Measurements from ENCODE around the gene AVL9.
"Not testable (repeated sequence)": the region's sequence is repeated elsewhere in the genome, so short reads cannot be mapped to it uniquely, and the experiment has no call there.

AVL9 gene

DNA sequence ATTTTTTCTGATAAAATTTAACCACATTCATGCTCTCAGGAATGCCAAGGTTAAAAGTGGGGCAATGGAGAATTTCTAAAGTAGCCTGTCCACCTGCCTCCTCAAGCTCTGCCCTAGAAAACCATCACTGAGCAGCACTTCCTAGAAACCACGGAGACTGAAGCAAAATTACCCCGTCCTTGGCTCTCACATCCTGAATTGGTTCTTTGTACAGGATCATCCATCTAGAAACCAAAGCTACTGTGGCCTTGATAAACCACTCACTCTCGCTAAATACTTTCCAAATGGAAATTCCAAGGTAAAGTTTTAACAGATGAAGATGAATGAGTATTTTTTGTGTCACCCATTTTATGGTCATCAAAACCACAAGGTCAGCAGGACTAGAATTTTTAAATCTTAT lies 96.6 kb downstream of the AVL9 start:
- no peak for DNase-seq

DNA sequence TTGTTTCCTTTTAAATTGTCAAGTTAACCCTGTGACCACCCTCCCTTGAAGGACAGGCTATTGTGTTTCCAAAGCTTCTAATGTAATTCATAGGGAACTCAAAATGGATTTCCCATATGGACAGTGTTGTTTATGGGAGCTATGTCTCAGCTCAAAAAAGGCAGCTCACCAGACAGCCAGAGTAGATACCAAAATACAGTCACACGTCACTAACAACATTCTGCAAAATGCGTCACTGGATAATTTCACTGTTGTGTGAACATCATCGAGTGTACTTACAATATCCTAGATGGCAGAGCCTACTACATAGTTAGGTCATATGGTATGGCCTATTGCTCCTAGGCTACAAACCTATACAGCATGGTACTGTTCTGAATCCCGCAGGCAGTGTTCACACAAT lies 97.4 kb downstream of the AVL9 start:
- DNase-seq = no peak

DNA sequence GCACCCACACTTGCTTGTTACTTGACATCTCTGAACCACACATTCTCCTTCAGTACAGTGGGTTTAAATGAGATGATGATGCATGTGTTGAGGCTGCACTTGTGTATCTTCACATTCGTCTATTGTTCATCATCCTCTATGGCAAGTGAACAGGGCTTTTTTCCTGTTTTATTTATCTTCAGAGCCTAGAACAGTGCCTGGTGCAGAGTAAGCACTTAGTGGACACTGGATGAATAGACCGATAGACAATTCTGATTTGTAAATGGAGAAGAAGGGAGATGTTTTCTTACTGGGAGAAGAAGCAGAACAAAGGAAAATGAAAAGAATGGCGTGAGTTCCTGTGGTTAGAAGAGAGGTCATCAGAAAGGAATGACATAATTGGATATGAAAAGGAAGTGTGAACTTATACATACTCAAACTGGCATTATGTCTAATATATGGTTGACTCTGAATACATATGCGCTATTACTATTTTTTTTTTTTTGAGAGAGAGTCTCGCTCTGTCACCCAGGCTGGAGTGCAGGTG lies 99.7 kb downstream of the AVL9 start:
- DNase-seq = no peak

DNA sequence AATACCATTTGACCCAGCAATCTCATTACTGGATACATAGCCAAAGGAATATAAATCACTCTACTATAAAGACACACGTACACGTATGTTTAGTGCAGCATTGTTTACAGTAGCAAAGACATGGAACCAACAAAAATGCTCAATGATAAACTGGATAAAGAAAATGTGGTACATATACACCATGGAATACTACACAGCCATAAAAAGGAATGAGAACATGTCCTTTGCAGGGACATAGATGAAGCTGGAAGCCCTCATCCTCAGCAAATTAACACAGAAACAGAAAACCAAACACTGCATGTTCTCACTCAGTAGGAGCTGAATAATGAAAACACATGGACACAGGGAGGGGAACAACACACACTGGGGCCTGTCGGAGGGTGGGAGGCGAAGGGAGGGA lies 105.9 kb downstream of the AVL9 start:
- not testable (repeated sequence) for DNase-seq

DNA sequence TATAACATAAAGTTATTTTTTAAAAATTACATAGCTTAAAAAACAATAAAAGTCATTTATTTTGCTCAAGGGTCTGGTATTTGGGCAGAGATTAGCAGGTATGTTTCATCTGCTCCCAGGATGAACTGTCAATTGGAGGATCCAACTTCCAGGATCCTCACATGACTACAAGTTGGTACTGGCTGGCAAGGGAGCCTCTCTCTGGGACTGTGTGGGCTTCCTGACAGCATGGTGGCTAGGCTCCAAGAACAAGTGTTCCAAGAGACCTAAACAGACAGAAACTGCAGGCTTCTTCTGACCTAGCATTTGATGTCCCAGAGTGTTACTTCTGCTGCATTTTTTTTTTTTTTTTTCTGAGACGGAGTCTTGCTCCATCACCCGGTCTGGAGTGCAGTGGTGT lies 107.2 kb downstream of the AVL9 start:
- no peak for DNase-seq

DNA sequence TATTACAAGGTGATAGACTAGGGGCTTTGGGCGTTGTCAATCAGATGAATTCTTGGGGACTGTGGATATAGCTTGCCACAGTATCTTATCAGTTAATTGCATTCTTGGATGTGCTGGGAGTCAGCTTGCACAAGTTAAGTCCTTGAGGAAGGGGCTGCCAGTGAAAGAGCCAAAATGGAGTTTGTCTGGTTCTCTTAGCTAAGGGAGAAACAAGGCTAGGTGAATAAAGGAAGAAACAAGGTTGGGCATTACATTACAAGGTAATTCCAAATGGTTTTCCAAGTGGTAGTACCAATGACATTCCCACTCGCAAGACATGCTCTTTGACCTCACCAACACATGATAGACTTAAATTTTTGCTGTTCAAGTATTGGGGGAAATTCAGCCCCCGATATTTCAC lies 108.2 kb downstream of the AVL9 start:
- not testable (repeated sequence) for DNase-seq

DNA sequence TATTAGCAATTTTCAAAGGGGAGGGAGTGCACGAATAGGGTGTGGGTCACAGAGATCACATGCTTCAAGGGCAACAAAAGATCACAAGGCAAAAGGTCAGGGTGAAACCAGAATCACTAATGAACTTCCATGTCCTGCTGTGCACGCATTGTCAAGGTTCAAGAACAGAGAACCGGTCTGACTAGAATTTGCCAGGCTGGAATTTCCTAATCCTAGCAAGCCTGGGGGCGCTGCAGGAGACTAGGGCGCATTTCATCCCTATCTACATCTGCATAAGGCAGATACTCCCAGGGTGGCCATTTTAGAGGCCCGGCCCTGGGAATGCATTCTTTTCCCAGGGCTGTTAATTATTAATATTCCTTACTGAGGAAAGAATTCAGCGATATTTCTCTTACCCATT lies 108.8 kb downstream of the AVL9 start:
- not testable (repeated sequence) for DNase-seq

DNA sequence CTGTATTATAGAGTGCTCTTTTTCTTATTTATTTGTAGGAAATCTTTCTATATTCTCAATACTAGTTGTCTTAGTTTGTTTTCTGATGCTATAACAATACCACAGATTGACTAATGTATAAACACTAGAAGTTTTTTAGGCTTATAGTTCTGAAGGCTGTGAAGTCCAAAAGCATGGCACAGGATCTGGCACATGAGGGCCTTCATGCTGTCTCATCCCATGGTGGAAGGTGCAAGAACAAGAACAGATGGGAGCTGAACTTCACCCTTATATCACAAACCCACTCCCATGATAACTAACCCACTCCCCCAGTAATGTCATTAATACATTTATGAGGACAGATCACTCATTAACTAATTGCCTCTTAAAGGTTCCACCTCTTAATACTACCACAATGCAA lies 109.7 kb downstream of the AVL9 start:
- DNase-seq = no peak

DNA sequence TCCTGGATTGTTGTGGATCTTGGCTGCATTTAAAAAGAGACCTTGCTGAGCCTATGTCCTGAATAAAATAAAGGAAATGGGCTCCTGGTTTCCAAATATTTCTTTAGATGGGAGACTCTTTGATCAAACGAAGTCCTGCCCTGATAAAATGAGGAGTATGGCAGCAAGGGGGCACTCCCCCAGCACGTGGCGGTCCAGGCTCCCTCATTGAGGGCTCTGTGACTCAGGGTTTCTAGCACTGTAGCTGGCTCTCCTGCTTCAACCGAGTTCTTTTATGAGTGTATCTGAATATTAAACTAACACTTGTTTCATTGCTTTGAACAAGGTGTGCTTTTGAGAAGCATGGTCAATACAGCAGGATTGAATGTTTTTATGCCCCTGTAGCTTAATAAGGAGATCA lies 114.2 kb downstream of the AVL9 start:
- no peak for DNase-seq

DNA sequence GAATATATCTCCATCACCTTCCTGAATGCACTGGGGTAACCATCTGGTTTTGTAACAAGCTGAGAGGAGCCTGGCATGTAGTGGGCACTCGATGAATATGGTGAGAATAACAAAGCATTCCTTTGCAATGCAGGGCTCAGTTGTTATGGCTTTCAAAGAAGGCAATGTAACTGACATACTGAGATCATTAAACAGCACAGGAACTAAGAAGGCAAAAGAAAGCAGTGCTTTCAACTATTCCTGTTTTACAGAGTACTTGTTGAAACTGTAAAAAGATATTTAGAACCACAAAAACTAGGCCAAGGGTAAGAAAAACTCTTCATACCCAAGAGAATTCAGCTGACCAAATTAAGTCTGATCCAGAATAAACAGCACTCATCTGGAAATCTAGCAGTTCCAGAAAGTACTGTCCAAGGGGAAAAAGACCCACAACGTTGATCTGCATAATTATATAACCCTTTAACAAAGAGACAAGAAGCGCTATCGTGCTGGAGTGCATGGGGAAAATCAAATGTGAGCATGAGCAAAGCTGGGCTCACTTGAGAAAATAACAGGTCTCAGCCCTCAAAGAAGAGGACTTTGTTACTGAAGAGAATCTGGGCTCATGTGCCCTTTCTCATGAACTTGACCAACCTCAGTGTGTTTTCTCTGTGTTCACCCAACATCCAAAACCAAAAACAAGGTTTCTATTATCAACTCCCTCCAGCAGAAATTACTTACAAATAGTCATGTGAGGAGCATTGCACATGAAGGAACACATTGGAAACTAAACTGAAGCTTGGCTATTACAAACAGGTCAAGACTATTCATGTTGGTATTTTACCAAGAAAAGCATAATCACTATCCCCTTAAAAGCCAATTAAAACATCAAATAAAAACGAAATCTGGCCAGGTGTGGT lies 116.2 kb downstream of the AVL9 start:
- DNase-seq = no peak

DNA sequence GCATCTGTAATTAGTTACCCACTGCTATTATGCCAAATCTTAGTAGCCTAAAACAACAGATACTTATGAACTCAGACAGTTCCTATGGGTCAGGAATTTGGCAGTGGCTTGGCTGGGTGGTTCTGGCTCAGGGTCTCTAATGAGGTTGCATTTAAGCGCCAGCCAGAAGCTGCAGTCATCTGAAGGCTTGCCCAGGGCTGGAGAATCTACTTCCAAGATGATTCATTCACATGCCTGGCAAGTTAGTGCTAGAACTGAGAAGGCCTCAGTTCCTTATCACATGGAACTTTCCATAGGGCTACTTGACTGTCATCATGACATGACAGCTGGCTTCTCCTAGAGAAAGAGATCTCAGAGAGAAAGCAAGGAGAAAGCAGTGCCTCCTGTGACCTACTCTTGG lies 121.3 kb downstream of the AVL9 start:
- DNase-seq = no peak

DNA sequence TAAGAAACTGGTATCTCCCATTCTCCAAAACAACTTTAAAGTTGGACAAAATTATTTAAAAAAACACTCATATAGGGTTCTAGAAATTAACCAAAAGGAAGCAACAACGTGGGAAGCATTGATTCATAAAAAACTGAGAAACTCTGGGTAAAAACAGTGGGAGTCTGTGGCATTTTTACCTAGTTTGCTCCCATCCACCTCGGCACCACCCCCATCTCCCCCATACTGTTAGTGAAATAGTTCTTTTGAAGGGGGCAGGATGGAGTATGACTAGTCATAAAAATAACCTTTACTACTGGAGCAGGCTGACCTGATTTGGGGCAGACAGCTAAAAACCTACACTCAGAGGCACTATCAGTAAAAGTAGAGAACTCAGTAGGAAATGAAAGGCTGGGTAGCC lies 123.2 kb downstream of the AVL9 start:
- no peak for DNase-seq

DNA sequence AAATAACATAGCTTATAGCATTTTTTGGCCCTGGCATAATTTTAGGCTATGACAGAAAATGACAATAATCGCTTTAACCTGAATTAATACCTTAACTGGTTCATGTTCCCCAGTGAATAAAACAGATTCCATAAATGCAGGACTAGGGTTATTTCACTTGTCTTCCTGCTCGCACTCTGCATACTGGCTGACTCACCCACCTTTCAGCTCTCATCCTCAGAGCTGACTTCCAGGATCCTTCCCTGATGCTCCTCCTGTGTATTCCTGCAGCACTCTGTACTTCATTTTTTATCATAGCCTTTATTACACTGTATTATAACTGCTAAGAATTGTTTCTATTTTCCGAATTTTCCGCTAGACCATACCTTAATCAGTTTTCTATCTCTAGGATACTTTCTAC lies 123.7 kb downstream of the AVL9 start:
- no peak for DNase-seq

DNA sequence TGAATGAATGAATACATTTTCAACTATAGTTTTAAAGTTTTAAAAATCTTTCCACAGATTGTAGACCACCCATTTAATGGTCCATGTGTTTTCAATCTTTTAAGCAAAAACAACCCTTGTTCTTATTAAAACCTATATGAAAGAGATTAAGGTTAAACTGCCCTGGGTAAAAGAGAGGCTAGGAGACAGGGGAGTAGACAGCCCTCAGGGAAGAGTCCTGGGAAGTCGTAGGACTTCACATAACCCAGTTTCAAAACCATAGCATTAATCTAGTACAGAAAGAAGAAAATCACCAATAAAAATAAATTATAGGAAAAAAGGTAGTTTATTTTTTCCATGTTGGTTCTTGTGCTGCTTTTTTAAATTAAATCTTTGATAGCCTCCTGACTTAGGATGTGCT lies 124.1 kb downstream of the AVL9 start:
- not testable (repeated sequence) for DNase-seq

DNA sequence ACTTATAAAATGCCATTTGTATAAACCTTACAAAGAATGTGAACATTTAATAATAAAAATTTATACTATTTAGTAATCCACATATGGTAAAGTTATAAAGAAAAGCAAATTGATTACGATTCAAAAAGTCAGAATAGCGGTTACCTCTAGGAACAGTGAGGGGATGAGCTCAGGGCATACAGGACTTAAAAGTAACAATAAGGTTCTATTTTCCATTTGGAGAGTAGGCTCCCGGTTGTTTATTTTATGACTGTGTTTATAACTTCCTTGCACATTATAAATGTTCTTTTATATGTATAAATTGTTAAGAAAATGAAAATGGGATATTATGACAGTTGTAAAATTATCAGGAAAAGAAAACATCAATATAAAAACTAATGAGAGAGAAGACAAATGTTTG lies 135.7 kb downstream of the AVL9 start:
- DNase-seq = no peak

DNA sequence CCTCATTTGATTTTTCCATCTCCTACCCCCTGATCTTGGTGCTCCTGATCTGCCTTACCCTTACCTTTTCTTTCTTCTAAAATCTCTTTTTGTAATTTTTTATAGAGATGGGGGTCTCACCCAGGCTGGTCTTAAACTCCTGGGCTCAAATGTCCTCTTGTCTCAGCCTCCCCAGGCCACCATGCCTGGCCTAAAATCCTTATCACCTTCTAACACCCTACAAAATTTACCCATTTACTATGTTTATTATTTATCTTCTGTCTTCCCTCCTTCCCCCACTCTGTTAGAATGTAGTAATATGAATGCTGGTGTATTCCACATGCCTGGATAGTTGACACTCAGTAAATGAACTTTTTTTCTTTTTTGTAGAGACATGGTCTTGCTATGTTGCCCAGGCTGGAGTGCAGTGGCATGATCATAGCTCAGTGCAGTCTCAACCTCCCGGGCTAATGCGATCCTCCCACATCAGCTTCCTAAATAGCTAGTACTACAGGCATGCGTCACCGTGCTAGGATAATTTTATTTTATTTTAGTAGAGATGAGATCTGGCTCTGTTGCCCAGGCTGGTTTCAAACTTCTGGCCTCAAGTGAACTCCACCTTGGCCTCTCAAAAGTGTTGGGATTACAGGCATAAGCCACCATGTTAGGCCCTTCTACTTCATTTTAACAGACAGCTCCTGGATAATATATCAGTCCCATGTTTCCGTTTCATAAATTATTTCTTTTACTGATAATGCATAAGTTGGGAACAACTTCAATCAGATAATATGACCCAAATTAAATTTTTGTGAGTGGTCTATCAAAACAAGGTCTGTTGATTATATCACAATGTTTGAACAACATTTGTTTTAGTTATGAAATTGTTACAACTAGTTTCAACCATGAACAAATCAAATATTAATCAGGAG lies 136.6 kb downstream of the AVL9 start:
- not testable (repeated sequence) for DNase-seq

DNA sequence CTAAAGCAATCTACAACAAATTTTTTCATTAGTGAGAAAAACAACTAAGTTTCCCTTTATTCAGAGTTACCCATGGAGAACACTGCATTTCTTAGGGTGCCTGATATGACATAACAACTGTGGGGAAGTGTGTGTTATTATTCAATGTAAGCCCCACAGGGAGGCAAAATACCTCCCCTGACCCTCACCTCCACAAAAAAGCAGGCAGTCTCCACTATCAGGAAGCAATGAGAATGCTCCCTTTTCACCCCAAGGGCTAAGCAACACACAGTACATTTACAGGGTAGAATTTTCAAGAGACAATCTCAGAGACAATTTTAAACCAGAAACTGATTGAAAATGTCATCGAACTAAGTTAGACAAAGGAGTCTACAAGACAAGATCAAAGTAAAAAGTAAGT lies 138.2 kb downstream of the AVL9 start:
- DNase-seq = not testable (repeated sequence)

DNA sequence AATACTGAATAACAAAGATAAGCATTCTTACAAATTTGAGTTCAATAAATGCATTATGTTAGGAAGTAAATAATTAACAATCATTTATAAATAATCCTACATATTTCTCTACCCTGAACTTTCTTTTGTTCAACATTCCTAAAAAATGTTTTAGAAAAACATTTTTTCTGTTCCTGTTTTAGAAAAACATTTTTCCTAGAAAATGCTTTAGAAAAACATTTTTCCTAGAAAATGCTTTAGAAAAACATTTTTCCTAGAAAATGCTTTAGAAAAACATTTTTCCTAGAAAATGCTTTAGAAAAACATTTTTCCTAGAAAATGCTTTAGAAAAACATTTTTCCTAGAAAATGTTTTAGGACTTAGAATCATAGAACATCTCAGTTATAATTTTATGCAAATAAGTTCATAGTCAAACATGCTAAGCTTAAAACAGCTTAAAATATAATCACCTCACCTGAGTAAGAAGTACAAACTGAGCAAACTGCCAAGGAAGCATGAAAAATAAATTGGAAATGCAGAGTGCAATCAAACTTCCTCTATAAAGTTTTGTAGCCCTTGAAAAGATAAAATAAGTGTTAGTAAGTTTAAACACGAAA lies 139.6 kb downstream of the AVL9 start:
- not testable (repeated sequence) for DNase-seq

DNA sequence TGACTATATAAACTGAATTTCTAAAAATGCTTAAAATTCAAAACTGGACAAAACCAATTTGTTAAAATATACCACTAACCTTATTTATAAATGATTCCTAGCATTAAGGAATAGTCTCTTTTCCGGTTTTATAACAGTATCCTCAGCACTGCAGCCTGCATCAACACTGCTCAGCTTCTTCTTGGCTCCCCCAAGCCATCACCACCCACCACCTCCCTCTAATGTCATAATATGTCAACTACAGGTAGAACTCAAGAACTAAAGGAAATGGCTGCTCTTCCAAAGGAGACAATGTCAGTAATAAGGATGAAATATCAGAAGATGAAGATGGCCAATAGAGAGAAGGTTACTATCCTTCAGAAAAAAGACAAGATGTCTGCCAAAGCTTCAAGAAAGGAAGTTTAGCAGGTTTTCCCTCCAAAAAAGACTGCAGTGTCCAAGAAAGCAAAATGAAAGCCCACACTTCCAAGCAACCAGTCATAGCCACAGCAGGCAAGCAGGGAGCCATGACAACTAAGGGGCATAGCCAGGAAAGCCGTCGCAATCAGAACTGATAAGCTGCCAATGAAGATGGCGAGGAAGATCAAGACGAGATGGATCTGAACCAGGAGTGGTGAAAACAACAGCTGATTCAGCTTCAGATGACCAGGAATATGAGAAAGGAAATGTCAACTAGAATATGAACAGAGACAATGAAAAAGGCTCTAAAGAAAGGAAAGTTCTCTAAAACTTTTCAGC lies 141.6 kb downstream of the AVL9 start:
- not testable (repeated sequence) for DNase-seq

DNA sequence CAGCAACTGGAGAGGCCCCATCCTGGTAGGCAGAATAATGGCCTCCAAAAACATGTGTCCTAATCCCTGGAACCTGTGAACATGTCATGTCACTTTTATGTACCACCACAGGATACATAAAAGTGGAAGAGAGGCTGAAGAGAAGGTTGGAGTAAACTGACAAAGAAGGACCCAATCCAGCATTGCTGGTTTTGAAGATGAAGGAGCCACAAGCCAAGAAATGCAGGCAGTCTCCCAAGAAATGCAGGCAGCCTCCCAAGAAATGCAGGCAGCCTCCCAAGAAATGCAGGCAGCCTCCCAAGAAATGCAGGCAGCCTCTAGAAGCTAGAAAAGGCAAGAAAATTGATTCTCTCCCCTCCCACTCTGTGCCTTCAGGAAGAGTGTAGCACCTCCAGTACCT lies 142.3 kb downstream of the AVL9 start:
- DNase-seq = not testable (repeated sequence)
